M059J (cell line): ENCODE data around the gene KCNB1. TPM values are rescaled to one million over a fixed set of nuclear protein-coding genes. Genes with fewer than 3 reads are reported as not detected.
A peak's percentile ranks its signal among the peaks of the same experiment; 100 is the strongest.
"Not testable (repeated sequence)": the region's sequence is repeated elsewhere in the genome, so short reads cannot be mapped to it uniquely, and the experiment has no call there.

Experiments
- DNase-seq: peaks from one replicate; pipeline ENCODE4 v3.0.0-alpha.2; 2012; ENCODE audit warnings: low read depth
- total RNA-seq: library from RNA; depleted of rRNA; stranded (reverse); fragments of >200 nt; shearing (Covaris generic); gene quantifications from 2 replicates; pipeline ENCODE4 v1.2.3, GENCODE V29; 2014

Gene KCNB1
- total RNA-seq, 1 experiment from 2014 or later = not detected

DNA sequence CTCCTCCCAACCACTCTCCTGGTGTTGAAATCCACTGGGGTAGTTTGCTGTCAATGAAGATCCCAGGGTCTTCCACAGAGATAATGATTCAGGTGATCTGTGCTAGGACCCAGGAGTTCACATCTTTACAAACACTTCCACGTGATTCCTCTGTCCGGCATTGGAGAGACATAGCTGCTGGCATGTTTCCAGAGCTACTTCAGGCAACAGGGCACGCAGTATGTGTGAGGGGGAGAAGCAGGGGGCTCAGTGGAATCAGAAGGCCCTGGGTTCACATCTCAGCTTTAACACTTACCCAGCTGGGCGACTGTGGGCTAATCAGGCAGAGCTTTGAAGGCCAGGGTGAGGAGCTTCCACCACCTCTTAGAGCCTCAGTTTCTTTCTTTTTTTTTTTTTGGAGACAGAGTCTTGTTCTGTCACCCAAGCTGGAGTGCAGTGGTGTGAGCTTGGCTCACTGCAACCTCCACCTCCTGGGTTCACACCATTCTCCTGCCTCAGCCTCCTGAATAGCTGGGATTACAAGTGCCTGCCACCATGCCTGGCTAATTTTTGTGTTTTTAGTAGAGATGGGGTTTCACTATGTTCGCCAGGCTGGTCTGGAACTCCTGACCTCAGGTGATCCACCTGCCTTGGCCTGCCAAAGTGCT lies 72.4 kb downstream of the KCNB1 start:
- DNase-seq = not testable (repeated sequence)

- DNase-seq = no peak
Observed at GRCh38 chr20:49409302-49409974, 73.0 kb downstream of the KCNB1 start.

DNA sequence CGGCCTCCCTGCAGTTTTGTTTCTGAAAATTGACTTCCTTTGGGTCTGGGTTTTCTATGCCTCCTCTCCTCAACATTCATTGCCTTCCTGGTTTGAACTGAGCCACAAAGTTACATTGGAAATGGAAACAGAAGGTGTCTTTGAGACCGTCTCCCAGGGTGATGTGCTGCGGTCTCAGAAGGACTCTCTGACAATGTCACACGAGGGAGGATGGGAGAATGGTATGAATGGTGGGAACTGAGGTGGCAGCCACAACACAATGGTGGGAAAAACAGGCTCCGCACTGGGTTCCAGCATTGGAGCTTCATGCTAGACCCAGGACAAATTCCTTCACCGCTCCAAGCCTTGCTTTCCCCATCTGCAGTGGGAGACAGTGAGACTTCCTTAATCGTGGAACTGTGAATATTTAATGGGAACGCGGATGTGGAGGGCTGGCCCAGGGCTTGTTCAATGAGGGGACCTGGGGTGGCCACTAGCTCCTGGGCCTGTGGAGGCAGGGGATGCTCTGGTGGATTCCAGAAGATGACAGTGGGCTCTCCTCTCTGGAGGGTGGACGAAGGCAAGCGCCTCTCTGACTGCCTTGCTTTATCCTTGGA lies 73.9 kb downstream of the KCNB1 start:
- no peak for DNase-seq

- no peak for DNase-seq
Observed at GRCh38 chr20:49406666-49407065, 75.8 kb downstream of the KCNB1 start.

GRCh38 chr20:49405696-49406095 lies 76.8 kb downstream of the KCNB1 start:
- no peak for DNase-seq

DNA sequence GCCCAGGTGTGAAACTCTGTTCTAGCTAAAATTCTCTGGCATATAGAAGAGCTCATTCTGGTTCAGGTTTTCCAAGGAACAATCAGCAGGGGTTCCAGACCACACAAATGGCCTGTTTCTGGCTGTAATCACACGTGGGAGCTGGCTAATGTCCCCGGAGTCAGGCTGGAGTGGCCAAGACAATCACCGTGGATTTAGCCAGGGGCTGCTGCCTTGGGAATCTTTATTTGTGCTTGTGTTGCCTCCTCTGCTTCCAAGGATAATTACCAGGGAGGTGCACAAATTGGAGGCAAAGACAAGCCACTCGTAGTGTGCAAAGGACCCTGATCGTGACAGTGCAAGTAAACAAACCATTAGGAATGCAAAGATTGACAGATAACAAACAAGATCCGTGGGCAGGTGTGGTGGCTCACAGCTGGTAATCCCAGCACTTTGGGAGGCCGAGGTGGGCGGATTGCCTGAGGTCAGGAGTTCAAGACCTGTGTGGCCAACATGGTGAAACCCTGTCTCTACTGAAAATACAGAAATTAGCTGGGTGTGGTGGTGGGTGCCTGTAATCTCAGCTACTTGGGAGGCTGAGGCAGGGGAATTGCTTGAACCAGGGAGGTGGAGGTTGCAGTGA lies 77.3 kb downstream of the KCNB1 start:
- no peak for DNase-seq

GRCh38 chr20:49404461-49404860 lies 78.0 kb downstream of the KCNB1 start:
- no peak for DNase-seq

DNA sequence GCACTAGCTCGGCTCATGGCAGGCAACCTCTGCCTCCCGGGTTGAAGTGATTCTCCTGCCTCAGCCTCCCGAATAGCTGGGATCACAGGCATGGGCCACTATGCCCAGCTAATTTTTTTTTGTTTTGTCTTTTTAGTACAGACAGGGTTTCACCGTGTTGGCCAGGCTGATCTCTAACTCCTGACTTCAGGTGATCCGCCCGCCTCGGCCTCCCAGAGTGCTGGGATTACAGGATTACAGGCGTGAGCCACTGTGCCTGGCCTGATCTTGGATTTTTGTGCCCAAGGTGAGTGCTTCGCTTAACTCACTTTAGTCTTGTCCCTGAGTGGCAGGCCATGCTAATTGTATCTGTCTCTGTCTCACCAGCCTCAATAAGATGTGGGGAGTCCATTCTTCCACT lies 78.6 kb downstream of the KCNB1 start:
- no peak for DNase-seq

- DNase-seq = no peak
Observed at GRCh38 chr20:49403012-49403411, 79.5 kb downstream of the KCNB1 start.

- peak; percentile 57 for DNase-seq
Observed at GRCh38 chr20:49400904-49401303, 81.6 kb downstream of the KCNB1 start.

DNA sequence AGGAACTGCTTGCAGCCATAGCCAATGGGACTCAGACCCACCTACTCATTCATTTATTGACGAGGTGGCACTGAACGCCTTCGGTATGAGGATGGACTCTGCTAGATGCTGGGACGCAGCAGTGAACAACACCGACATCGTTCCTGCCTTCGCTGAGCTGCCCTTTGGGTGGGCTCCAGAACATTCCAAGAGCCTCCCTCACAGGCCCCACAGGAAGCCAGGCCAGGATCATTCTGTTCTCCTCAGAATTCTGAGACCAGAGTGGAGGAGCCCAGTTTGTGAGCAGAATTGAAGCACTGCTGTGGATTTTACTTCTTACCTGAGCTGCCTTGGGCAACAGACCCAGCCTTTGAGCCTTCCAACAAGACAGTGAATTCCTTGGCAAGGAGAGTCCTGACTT lies 82.1 kb downstream of the KCNB1 start:
- no peak for DNase-seq

DNA sequence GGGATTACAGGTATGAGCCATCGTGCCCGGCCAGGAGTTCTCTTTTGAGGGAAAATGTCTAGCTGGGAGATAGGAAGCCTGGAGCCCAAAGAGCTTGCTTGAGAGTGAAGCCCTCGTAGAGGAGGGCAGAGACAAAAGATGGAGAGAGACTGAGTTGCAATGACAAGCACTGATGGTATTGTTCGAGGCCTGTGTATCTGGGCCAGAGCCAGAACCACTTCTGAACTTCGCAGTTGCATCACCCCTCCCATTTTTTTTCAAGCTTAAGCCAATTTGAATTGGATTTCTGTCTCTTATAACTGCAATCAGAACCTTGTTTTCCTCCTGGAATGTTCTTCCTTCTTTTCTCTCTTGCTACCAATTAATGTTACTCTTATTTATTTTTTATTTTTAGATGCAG lies 83.1 kb downstream of the KCNB1 start:
- DNase-seq = peak; percentile 21

GRCh38 chr20:49398401-49399144 lies 83.9 kb downstream of the KCNB1 start:
- peak; percentile 34 for DNase-seq

DNA sequence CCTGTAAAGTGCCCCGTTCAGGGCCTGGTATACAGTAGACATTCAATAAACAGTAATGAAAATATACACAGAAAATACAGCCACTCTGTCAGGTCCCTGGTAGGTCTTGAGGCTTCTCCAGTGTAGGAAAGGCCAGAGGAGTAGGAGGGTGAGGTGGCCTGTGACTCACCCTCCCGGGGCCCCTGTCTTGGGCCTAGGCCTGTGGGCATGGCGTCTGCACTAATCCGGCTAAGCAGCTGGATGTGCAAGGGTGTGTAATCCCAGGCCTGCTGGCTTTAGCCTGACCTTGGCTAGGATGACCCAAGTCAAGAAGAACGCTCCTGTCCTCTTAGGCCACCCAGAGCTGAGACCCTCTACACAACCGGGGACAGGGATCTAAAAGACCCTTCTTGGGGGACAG lies 84.9 kb downstream of the KCNB1 start:
- DNase-seq = peak; percentile 86

DNA sequence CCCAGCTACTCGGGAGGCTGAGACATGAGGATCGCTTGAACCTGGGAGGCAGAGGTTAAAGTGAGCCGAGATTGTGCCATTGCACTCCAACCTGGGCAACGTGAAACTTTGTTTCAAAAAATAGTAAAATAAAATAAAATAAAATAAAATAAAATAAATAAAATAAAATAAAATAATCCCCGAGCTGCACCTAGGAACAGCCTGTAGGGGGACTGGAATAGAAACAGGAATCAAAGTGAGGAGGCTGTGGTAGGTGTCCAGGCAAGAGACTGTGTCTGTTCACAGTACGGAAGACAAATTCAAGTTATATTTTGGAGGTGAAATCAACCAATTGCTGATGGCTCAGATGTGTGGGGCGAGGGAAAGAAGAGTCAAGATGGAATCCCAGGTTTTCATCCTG lies 86.2 kb downstream of the KCNB1 start:
- DNase-seq = no peak

DNA sequence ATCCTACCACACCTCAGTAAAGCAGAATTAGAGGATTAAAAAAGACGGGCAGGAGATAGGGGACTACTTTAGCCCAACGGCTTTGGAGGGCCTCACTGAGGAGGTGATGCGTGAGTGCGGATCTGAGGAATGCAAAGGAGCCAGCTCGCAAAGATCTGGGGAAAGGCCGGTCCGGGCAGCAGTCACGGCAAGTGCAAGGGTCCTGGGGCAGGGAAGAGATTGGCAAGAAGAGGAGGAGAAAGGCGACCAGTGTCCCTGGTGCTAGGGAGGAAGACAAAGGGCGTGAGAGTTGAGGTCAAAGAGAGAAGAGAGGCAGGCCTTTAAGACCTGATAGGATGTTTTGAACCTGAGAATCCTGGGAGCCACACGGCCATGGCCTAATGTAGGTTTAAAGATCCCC lies 86.8 kb downstream of the KCNB1 start:
- no peak for DNase-seq

GRCh38 chr20:49395183-49395582 lies 87.3 kb downstream of the KCNB1 start:
- no peak for DNase-seq

GRCh38 chr20:49394757-49395156 lies 87.7 kb downstream of the KCNB1 start:
- DNase-seq = no peak

GRCh38 chr20:49394264-49394663 lies 88.2 kb downstream of the KCNB1 start:
- peak; percentile 45 for DNase-seq

- no peak for DNase-seq
Observed at GRCh38 chr20:49393803-49394202, 88.7 kb downstream of the KCNB1 start.

GRCh38 chr20:49392745-49393144 lies 89.7 kb downstream of the KCNB1 start:
- DNase-seq = no peak
